Measurements from ENCODE around the gene NAALADL2. TPM values are rescaled to one million over a fixed set of nuclear protein-coding genes. Genes with fewer than 3 reads are reported as not detected.
"Not testable (repeated sequence)": the region's sequence is repeated elsewhere in the genome, so short reads cannot be mapped to it uniquely, and the experiment has no call there.

NAALADL2 gene
- total RNA-seq, 1 experiment from 2014 or later = 1.9 TPM

- Histone ChIP-seq H3F3A (ENCODE audit: low read length, unreplicated experiment) (no peaks in the 10 kb centered on the region), H3K4me1 (ENCODE audit: insufficient read depth, low read length) (peaks cover 16% of the 10 kb centered on the region), H3K9ac (ENCODE audit: low read length) (peak overlapping the region; percentile 30; the same call in 1 of the 2 replicates), H3K27ac (ENCODE audit: low read length) (peak overlapping the region; percentile 82), H3K36me3 (ENCODE audit: low read depth, low read length) (no peaks in the 10 kb centered on the region), H3K4me3 (ENCODE audit: low read length) (no peak overlapping the region), H3K9me3 (ENCODE audit: low read length) (0 out of 2 replicates have a peak, but pooled peaks cover 6% of the 10 kb centered on the region), H2AFZ (ENCODE audit: low read length) (no peak overlapping the region), H3K4me2 (ENCODE audit: low read length) (no peak overlapping the region; the same call in 1 of the 2 replicates), H3K9me2 (replicated peaks; ENCODE audit: low read length) (no peaks in the 10 kb centered on the region), H3K27me3 (ENCODE audit: low read length) (no peaks in the 10 kb centered on the region), H4K20me1 (ENCODE audit: low read length) (no peaks in the 10 kb centered on the region), H3K79me2 (ENCODE audit: low read length) (no peaks in the 10 kb centered on the region)
- DNase-seq (peak; percentile 84), ATAC-seq (peak; percentile 94)
- POLR2A ChIA-PET (ENCODE audit: unreplicated experiment) = interaction anchor here (0.6 kb wide), 1 partner anchor 418 kb away, joined by 5 read pairs; no protein-coding TSS in a partner anchor
- intact Hi-C loops (cut with micrococcal nuclease) = loop anchor here (1.0 to 5.0 kb wide), 2 partner anchors 21 to 352 kb away; no protein-coding TSS in a partner anchor
- TF ChIP-seq CTCF (conservative IDR thresholded peaks at IDR 0.05; ENCODE audit: low read depth, low read length) = no peak
- no peak for TF ChIP-seq EZH2phosphoT487 (IDR thresholded peaks at IDR 0.05; ENCODE audit: borderline replicate concordance, low read length)
- TF ChIP-seq EZH2 (IDR thresholded peaks at IDR 0.05; ENCODE audit: low read length, unreplicated experiment) = no peak
- CTCF ChIA-PET = no interaction called here
- BruUV-seq (replicated peaks) = no TSS peak
These were observed 270.0 kb downstream of the NAALADL2 start for GRCh38 chr3:175129126-175129525.

GRCh38 chr3:175129571-175129970, 270.4 kb downstream of the NAALADL2 start:
- TF ChIP-seq CTCF (conservative IDR thresholded peaks at IDR 0.05; ENCODE audit: low read depth, low read length) (no peak), EZH2 (IDR thresholded peaks at IDR 0.05; ENCODE audit: low read length, unreplicated experiment) (no peak), EZH2phosphoT487 (IDR thresholded peaks at IDR 0.05; ENCODE audit: borderline replicate concordance, low read length) (no peak)
- DNase-seq (no peak), ATAC-seq (peak; percentile 39)
- Histone ChIP-seq H3K27me3 (ENCODE audit: low read length) (no peaks in the 10 kb centered on the region), H3K79me2 (ENCODE audit: low read length) (no peaks in the 10 kb centered on the region), H3K27ac (ENCODE audit: low read length) (peak overlapping the region; percentile 82), H3K9me3 (ENCODE audit: low read length) (0 out of 2 replicates have a peak, but pooled peaks cover 6% of the 10 kb centered on the region), H3K9ac (ENCODE audit: low read length) (0 out of 2 replicates have a peak overlapping the region, but pooled peaks have one; percentile 1), H3K4me3 (ENCODE audit: low read length) (no peak overlapping the region), H3F3A (ENCODE audit: low read length, unreplicated experiment) (no peaks in the 10 kb centered on the region), H2AFZ (ENCODE audit: low read length) (no peak overlapping the region), H4K20me1 (ENCODE audit: low read length) (no peaks in the 10 kb centered on the region), H3K4me2 (ENCODE audit: low read length) (no peak overlapping the region; the same call in 1 of the 2 replicates), H3K9me2 (replicated peaks; ENCODE audit: low read length) (no peaks in the 10 kb centered on the region), H3K36me3 (ENCODE audit: low read depth, low read length) (no peaks in the 10 kb centered on the region), H3K4me1 (ENCODE audit: insufficient read depth, low read length) (peaks cover 16% of the 10 kb centered on the region)
- ChIA-PET CTCF (no interaction called here), POLR2A (ENCODE audit: unreplicated experiment) (no interaction called here)
- BruUV-seq (replicated peaks) = no TSS peak
- intact Hi-C loops (cut with micrococcal nuclease) = loop anchor here (1.0 to 5.0 kb wide), 2 partner anchors 21 to 352 kb away; no protein-coding TSS in a partner anchor

GRCh38 chr3:175131866-175132265, 272.7 kb downstream of the NAALADL2 start:
- DNase-seq; H3K27ac ChIP-seq (ENCODE audit: low read length); H3K4me2 ChIP-seq (ENCODE audit: low read length); H3K79me2 ChIP-seq (ENCODE audit: low read length); H4K20me1 ChIP-seq (ENCODE audit: low read length); H3K27me3 ChIP-seq (ENCODE audit: low read length); H3F3A ChIP-seq (ENCODE audit: low read length, unreplicated experiment); intact Hi-C loops (cut with micrococcal nuclease); H3K4me3 ChIP-seq (ENCODE audit: low read length); H3K9ac ChIP-seq (ENCODE audit: low read length); H3K36me3 ChIP-seq (ENCODE audit: low read depth, low read length); H3K9me2 ChIP-seq (replicated peaks; ENCODE audit: low read length); H2AFZ ChIP-seq (ENCODE audit: low read length); CTCF ChIA-PET; BruUV-seq (replicated peaks); POLR2A ChIA-PET (ENCODE audit: unreplicated experiment); ATAC-seq; H3K9me3 ChIP-seq (ENCODE audit: low read length): not testable (repeated sequence)
- H3K4me1 ChIP-seq (ENCODE audit: insufficient read depth, low read length) = peaks cover 16% of the 10 kb centered on the region

GRCh38 chr3:175132706-175133105, 273.6 kb downstream of the NAALADL2 start:
- H4K20me1 ChIP-seq (ENCODE audit: low read length); H3K4me3 ChIP-seq (ENCODE audit: low read length); DNase-seq; H3K27ac ChIP-seq (ENCODE audit: low read length); H3K4me2 ChIP-seq (ENCODE audit: low read length); POLR2A ChIA-PET (ENCODE audit: unreplicated experiment); H2AFZ ChIP-seq (ENCODE audit: low read length); H3K9me2 ChIP-seq (replicated peaks; ENCODE audit: low read length); H3K9me3 ChIP-seq (ENCODE audit: low read length); intact Hi-C loops (cut with micrococcal nuclease); ATAC-seq; H3K36me3 ChIP-seq (ENCODE audit: low read depth, low read length); H3K27me3 ChIP-seq (ENCODE audit: low read length); H3F3A ChIP-seq (ENCODE audit: low read length, unreplicated experiment); H3K9ac ChIP-seq (ENCODE audit: low read length); BruUV-seq (replicated peaks); CTCF ChIA-PET; H3K79me2 ChIP-seq (ENCODE audit: low read length): not testable (repeated sequence)
- peaks cover 16% of the 10 kb centered on the region for H3K4me1 ChIP-seq (ENCODE audit: insufficient read depth, low read length)
